Measurements from ENCODE around the gene PHACTR1. TPM values are rescaled to one million over a fixed set of nuclear protein-coding genes. Genes with fewer than 3 reads are reported as not detected.

PHACTR1 gene
- total RNA-seq, 4 donors from 2014 or later, result 1.2 to 3.2 (median 1.6) TPM; not detected in 1

DNA sequence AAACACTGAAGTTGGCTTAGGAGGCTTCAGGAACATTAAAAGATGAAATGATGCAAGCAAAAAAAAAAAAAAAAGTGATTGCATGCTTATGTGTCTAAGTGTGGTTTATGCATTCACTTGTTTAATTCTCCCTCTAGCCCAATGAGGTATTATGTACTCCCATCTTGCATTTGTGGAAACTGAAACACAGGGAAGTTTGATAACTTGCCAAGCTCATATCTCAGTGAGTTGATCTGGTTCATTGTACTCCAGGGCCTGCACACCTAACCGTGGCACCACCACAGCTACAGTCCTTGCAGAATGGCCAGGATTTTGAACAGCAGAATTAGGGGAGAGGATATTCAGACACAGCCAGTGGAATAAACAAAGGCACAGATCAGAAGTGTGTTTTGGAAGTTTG is 360.6 kb downstream of the PHACTR1 start:
- H3K9me3 ChIP-seq, result no peaks in the 10 kb centered on the region
- H3K27me3 ChIP-seq, result no peaks in the 10 kb centered on the region
- H3K4me1 ChIP-seq, result no peaks in the 10 kb centered on the region
- in situ Hi-C loops (cut with MboI; ENCODE audit: low pct_ligation_motif_present in 1 of 4, low pct_unique_long_range_greater_than_20kb in 1 of 4, low sequenced_read_pairs in 3 of 4), result no loop called here
- TF ChIP-seq POLR2A (IDR thresholded peaks at IDR 0.05) (no peak), POLR2AphosphoS5 (IDR thresholded peaks at IDR 0.05) (no peak), EP300 (IDR thresholded peaks at IDR 0.05; ENCODE audit: low read depth) (no peak)
- TF ChIP-seq, protein P1, sequence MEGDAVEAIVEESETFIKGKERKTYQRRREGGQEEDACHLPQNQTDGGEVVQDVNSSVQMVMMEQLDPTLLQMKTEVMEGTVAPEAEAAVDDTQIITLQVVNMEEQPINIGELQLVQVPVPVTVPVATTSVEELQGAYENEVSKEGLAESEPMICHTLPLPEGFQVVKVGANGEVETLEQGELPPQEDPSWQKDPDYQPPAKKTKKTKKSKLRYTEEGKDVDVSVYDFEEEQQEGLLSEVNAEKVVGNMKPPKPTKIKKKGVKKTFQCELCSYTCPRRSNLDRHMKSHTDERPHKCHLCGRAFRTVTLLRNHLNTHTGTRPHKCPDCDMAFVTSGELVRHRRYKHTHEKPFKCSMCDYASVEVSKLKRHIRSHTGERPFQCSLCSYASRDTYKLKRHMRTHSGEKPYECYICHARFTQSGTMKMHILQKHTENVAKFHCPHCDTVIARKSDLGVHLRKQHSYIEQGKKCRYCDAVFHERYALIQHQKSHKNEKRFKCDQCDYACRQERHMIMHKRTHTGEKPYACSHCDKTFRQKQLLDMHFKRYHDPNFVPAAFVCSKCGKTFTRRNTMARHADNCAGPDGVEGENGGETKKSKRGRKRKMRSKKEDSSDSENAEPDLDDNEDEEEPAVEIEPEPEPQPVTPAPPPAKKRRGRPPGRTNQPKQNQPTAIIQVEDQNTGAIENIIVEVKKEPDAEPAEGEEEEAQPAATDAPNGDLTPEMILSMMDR (IDR thresholded peaks at IDR 0.05), result no peak
- H3K36me3 ChIP-seq, result no peaks in the 10 kb centered on the region
- DNase-seq, result no peak
- 67 to 78% methylated on average over 1 of the region's 1 CpG for WGBS, 2 donors (ENCODE audit: low coverage in 1 of 2)
- H3K27ac ChIP-seq, result no peak overlapping the region
- intact Hi-C loops (cut with DNase I; ENCODE audit: low total_unique reads), result no loop called here
- H3K4me3 ChIP-seq, result no peak overlapping the region

DNA sequence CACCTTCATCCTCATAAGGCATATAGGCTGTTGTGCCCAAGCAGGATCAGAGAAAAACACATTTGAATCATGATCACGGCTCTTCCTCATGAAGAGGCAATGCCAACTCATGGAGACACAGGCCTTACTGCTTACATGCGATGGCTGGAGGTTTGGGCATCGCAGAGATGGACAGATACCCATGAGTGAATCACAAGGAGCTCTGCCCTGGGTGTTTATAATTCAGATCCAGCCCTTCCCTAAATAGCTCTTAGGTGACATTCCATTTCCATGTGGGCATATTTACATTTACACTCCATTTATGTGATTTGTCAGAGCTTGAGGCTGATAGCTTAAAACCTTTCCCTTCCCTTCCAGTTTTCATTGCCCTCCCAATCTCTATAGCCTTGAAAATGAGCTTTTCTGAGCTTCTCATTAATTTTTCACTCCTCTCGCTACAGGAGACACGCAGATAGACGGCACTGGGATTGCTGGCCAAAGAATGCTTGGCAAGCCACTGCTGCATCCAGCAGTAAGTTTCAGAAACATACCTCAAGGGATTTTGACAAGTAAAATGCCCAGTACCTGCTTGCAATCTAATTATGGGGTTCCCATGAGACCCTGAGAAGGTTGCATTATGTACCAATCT is 362.6 kb downstream of the PHACTR1 start:
- Histone ChIP-seq H3K27ac (no peak overlapping the region), H3K9me3 (no peaks in the 10 kb centered on the region), H3K36me3 (no peaks in the 10 kb centered on the region), H3K4me1 (no peaks in the 10 kb centered on the region), H3K4me3 (no peak overlapping the region), H3K27me3 (no peaks in the 10 kb centered on the region)
- TF ChIP-seq POLR2AphosphoS5 (IDR thresholded peaks at IDR 0.05) (no peak), EP300 (IDR thresholded peaks at IDR 0.05; ENCODE audit: low read depth) (no peak), POLR2A (IDR thresholded peaks at IDR 0.05) (no peak)
- TF ChIP-seq, protein P1 (IDR thresholded peaks at IDR 0.05), result no peak
- DNase-seq, result no peak
- intact Hi-C loops (cut with DNase I; ENCODE audit: low total_unique reads), result no loop called here
- in situ Hi-C loops (cut with MboI; ENCODE audit: low pct_ligation_motif_present in 1 of 4, low pct_unique_long_range_greater_than_20kb in 1 of 4, low sequenced_read_pairs in 3 of 4), result no loop called here
- WGBS, 2 donors (ENCODE audit: low coverage in 1 of 2), result 71 to 79% methylated on average over 6 of the region's 6 CpGs

DNA sequence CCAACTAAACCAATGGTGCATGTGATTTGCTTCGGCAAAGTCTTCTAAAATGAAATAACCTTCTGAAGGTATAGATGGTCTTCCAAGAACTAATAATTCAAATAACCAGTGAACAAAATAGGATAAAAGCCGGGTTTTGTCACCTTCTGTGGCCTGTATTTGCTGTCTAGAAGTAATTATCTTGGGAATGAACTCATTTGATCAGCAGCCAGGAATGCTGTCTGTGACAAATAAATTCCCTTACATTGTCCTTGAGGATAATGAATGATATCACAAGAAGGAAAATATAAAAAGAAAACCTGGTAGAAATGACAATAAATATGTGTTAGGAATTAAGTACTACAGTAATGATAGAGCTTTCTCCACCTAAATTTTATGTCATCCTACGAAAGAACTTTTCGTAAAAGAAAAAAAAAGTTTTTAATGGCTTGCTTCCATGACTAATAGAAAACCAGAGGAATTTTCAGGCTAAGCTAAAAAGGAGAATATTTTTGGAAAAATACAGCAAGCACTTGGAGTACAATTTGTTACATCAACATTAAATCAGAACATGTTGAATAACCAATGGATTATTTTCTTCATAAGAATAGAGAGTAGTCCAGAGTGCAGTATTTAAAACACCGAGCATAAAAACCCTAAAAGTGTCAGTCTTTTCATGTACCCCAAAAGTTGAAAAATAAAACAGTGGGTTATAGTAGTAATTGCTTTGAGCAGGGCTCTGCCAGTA is 364.1 kb downstream of the PHACTR1 start:
- DNase-seq, result no peak
- intact Hi-C loops (cut with DNase I; ENCODE audit: low total_unique reads) (no loop called here), in situ Hi-C loops (cut with MboI; ENCODE audit: low pct_ligation_motif_present in 1 of 4, low pct_unique_long_range_greater_than_20kb in 1 of 4, low sequenced_read_pairs in 3 of 4) (no loop called here)
- Histone ChIP-seq H3K36me3 (no peaks in the 10 kb centered on the region), H3K27ac (no peak overlapping the region), H3K27me3 (no peaks in the 10 kb centered on the region), H3K9me3 (no peaks in the 10 kb centered on the region), H3K4me3 (no peak overlapping the region), H3K4me1 (no peaks in the 10 kb centered on the region)
- 82 to 85% methylated on average over 5 of the region's 5 CpGs for WGBS, 2 donors (ENCODE audit: low coverage in 1 of 2)
- TF ChIP-seq, protein P1 (IDR thresholded peaks at IDR 0.05), result no peak
- TF ChIP-seq EP300 (IDR thresholded peaks at IDR 0.05; ENCODE audit: low read depth) (no peak), POLR2AphosphoS5 (IDR thresholded peaks at IDR 0.05) (no peak), POLR2A (IDR thresholded peaks at IDR 0.05) (no peak)

DNA sequence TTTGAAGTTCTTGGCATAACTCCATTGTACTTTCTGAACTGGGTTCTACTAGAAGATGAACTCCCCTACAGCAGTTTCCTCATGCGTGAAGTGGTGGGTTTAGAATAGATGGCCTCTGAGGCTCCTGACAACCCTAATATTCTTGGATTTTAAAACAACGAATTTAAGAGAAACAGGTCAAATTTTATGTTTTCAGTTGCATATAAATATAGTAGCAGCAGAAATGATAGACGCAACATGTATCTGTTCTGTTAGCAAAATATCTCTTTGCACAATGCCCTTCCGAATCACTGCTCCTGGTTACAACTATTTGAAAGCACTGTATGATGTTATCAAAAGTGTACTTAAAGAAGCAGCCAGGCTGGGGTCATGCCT is 364.6 kb downstream of the PHACTR1 start:
- no peaks in the 10 kb centered on the region for H3K4me1 ChIP-seq
- no peaks in the 10 kb centered on the region for H3K9me3 ChIP-seq
- 86% methylated on average over 4 of the region's 4 CpGs for WGBS, 2 donors (ENCODE audit: low coverage in 1 of 2)
- TF ChIP-seq POLR2AphosphoS5 (IDR thresholded peaks at IDR 0.05) (no peak), EP300 (IDR thresholded peaks at IDR 0.05; ENCODE audit: low read depth) (no peak), POLR2A (IDR thresholded peaks at IDR 0.05) (no peak)
- TF ChIP-seq, protein P1 (IDR thresholded peaks at IDR 0.05), result no peak
- intact Hi-C loops (cut with DNase I; ENCODE audit: low total_unique reads), result no loop called here
- no peak overlapping the region for H3K27ac ChIP-seq
- no peaks in the 10 kb centered on the region for H3K27me3 ChIP-seq
- in situ Hi-C loops (cut with MboI; ENCODE audit: low pct_ligation_motif_present in 1 of 4, low pct_unique_long_range_greater_than_20kb in 1 of 4, low sequenced_read_pairs in 3 of 4), result no loop called here
- H3K4me3 ChIP-seq, result no peak overlapping the region
- no peak for DNase-seq
- no peaks in the 10 kb centered on the region for H3K36me3 ChIP-seq
